G401 (cell line): ENCODE results near the gene EMC7. TPM values are rescaled to one million over a fixed set of nuclear protein-coding genes. Genes with fewer than 3 reads are reported as not detected.
"Not testable (repeated sequence)": the region's sequence is repeated elsewhere in the genome, so short reads cannot be mapped to it uniquely, and the experiment has no call there.

Experiments
- DNase-seq: peaks from one replicate; pipeline ENCODE4 v3.0.0-alpha.2; 2015; ENCODE audit warnings: low spot score
- in situ Hi-C: cut with HindIII; loops from 2 replicates; pipeline ENCODE4 v1.10.0; 2016; ENCODE audit warnings: low sequenced_read_pairs, mixed read lengths
- total RNA-seq: library from RNA; depleted of rRNA; stranded (reverse); fragments of >200 nt; shearing (Covaris generic); gene quantifications from 2 replicates; pipeline ENCODE4 v1.2.3, GENCODE V29; 2014

The EMC7 gene
- total RNA-seq, 1 experiment from 2014 or later: 52.4 TPM

DNA sequence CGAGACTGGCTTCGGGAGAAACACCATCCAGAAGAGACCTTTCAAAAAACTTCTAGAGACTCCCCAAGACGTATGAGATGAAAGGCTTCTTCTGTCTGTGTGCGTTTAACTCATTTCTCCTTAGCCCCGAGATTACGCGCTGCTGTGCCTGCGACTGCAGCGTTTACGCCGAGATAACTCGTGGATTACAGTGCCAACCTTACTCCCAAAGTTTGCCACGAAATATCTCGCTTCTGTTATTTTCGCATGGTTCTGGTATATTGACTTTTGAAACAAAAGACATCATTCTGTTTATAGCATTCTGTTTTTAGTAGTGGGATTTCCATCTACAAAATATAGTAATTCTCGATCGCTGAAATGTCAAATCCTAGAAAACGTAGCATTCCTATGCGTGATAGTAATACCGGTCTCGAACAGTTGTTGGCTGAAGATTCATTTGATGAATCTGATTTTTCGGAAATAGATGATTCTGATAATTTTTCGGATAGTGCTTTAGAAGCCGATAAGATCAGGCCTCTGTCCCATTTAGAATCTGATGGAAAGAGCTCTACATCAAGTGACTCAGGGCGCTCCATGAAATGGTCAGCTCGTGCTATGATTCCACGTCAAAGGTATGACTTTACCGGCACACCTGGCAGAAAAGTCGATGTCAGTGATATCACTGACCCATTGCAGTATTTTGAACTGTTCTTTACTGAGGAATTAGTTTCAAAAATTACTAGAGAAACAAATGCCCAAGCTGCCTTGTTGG, 688 bp upstream of the EMC7 start:
- in situ Hi-C loops: no loop called here
- DNase-seq: no peak

DNA sequence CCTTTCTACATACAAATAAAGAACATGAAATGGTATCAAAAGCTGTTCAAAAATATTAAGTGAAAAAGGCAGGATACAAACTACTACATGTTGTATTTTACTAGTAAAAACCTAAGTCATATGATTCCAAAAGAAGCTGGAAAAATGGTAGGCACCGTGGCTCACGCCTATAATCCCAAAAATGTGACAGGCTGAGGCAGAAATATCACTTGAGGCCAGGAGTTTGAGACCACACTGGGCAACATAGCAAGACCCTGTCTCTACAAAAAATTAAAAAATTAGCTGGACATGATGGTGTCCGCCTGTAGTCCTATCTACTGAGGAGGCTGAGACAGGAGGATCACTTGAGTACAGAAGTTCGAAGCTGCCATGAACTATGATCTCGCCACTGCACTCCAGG, 1.7 kb downstream of the EMC7 start:
- no peak for DNase-seq
- in situ Hi-C loops: no loop called here

DNA sequence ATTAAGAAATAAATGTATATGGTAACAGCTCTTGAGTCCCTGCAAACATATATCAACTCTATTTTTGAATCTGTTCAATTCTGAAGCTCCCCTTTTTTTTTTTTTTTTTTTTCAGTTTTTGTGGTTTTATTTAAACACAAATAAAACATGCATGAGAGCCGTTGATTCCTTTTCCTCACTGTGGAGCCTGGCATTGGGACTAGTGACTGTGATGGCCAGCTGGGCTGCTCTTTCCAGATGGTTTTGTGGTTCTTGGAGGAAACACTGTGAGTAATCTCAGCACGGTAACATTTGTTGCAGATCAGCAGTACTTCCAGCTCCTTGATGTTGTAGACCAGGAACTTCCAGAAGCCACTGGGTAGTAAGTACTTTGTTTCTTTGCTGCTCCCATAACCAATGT, 15.9 kb downstream of the EMC7 start:
- DNase-seq: peak; percentile 20
- in situ Hi-C loops: no loop called here

DNA sequence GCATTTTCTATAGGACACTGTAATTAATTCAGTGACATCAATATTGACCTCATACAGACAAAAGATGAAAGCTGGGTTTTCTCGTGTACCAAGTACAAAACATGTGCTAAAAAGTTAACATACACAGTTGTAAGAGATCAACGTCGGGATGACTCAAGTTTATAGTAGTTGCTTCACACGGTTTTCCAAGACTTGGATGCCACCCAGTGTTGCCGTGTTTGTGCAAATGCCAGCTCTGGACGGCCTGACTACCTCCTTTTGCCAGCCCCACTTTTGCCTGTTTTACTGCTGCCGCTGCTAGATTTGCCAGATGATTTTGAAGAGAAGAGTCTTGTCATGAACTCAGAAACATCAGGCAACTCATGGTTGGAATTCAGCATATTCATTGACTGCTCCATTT, 17.6 kb downstream of the EMC7 start:
- DNase-seq: peak; percentile 13
- in situ Hi-C loops: no loop called here

DNA sequence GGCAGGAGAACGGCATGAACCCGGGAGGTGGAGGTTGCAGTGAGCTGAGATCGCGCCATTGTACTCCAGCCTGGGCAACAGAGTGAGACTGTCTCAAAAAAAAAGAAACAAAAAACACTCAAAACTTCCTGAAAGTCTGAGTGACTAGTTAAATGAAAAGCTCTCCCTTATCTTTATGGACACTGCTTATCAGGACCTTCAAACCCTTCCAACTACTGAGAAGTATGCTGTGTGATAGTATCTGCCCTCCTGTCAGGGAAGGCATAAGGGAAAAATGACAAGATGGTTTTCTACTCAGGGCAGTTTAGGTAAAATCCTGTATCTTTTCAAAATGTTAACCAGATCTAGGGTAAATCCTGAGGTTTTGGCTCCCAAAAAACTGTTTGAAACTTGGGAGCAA, 21.8 kb downstream of the EMC7 start:
- in situ Hi-C loops: no loop called here
- no peak for DNase-seq

DNA sequence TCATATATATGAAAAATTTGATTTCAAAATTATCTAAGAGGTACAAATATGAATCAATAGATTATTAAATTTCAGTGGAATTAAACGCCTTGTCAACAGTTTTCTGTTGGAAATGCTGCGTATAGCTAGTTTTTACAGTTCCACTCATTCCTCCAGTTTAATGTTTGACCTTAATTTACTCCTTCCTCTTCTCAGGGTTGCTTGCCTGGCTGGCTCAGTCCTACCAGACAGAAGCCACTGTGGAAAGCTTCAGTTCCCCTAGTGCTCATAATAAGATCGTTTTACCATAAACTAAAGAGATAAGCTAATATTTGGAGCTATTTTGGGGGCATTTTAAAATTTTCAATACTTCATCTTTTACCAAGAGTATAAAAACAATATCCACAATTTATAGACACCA, 22.8 kb downstream of the EMC7 start:
- DNase-seq: no peak
- in situ Hi-C loops: no loop called here

DNA sequence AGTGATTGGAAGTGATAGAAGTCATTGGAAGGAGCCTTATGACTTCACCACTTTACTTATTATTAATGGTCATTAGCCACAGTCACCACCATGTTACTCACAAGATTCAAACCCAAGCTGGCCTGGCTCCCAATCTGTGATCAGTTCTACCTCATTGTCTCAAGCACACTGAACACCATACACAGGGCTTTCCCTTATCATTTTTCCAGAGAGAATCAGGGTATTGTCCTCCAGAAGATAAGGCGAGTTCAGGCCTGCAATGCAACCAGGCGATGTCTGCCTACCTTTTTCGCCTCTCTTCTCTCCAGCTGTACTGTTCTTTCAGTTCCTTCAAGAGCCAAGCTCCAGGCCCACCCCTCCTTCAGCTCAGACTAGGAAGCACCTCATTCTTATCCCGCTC, 24.9 kb downstream of the EMC7 start:
- in situ Hi-C loops: no loop called here
- DNase-seq: no peak

DNA sequence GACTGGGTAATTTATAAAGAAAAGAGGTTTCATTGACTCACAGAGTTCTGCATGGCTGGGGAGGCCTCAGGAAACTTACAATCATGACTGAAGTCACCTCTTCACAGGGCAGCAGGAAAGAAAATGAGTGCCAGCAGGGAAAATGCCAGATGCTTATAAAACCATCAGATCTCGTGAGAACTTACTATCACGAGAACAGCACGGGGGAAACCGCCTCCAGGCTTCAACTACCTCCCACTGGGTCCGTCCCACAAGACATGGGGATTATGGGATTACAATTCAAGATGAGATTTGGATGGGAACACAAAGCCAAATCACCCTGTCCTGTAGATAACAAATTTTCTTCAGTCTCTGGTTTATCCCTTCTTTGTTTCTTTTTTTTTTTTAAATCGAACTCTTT, 31.7 kb downstream of the EMC7 start:
- DNase-seq: no peak
- in situ Hi-C loops: no loop called here

DNA sequence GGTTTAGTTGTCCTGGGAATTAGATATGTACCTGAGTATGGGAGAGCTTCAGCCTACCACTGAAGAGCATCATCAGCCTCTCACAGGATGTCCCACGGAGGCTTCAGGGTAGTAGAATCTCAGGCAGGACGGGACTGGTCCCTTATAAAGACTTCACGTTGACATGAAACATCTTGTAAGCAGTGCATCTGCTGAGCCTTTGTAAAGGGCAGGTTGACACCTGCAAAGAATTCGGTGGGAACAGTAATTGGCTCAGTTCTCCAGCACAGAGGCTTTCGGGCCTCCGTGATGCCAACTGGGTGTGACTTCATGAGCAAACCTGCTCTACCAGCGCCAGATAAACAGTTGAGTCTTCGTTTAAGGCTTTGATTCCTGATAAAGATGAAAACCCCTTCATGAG, 35.7 kb downstream of the EMC7 start:
- in situ Hi-C loops: no loop called here
- DNase-seq: no peak

DNA sequence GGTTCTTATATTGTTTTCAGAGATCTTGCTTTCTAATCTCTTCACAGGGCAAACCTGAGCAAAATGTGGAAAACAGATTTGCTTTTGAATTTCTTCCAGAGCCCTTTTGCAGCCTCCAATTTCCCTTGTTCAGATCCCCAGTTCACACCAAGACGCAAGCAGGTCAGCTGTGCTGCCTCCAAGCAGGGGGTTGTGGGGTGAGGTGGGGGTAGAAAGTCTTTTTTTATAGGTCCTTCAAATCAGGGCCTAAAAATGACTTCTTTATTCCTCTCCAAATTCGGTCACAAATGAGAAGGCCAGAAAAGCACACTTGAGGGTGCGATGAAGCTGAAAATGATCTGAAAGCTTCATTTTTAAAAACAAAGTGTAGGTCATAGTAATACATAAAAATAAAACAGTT, 36.4 kb downstream of the EMC7 start:
- in situ Hi-C loops: no loop called here
- no peak for DNase-seq

DNA sequence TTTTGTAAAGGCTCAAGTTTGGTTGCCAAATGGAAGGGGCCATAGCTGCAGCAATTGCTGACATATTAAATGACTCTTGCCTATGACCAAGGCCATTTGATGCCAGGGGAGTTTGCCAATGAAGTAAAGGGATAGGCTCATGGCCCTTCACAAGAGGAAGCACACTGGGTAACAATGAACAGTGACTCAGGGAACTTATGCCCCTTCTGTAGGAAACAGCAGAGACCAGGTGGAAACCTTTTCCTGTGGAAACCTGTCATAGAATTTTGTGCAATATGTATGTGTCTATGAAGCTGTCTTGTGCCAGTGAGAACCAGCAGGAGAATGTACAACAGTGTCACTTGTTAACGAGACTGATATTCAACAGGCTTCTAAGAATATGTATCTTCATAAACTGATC, 37.2 kb downstream of the EMC7 start:
- no peak for DNase-seq
- in situ Hi-C loops: no loop called here

DNA sequence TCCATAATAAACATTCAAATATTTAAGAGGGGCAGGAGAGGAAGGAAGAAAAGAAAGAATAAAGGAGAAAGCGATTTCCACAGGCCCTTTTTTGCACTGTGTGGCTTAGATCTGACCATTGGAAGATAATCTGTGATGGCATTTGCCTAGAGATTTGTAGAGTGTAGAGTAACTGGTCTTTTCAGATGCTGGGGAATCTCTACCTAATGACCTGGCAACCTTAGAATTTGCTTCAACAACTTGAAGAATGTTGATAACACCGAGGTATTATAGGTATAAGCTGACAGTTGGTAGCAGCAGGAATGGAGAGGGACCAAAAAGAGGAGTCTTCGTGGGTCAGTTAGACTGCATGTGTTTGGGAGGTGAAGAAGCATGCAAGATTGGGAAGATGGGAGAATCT, 41.7 kb downstream of the EMC7 start:
- in situ Hi-C loops: no loop called here
- no peak for DNase-seq

DNA sequence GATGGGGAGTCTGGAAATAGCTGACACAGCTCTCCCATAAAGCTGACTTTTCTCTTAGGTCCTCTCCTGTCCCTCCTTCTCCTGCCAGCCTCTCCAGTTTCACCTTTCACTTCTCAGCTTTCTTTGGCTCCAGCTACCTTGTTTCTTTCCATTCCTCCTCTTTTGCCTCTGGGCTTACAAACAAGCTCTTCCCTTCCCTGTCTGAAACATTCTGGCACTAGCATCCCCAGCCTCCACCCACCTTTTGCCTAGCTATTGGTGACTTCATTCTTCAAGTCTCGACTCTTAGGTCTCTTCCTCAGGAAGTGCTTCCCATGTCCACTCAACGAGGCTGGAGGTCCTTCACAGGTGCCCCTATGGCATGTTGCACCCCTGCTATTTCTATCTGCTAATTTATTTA, 42.2 kb downstream of the EMC7 start:
- in situ Hi-C loops: no loop called here
- DNase-seq: no peak

DNA sequence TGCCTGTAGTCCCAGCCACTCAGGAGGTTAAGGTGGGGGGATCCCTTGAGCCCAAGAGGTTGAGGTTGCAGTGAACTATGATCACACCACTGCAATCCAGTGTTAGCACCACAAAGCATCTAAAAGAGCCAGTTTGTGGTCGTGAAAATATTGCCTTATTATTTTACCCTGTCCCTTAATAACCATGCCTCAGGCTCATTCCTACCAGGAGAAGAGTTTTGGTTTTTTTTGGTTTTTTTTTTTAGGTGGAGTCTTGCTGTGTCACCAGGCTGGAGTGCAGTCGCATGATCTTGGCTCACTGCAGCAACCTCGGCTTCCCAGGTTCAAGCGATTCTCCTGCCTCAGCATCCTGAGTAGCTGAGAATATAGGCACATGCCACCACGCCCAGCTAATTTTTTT, 44.8 kb downstream of the EMC7 start:
- in situ Hi-C loops: no loop called here
- no peak for DNase-seq

DNA sequence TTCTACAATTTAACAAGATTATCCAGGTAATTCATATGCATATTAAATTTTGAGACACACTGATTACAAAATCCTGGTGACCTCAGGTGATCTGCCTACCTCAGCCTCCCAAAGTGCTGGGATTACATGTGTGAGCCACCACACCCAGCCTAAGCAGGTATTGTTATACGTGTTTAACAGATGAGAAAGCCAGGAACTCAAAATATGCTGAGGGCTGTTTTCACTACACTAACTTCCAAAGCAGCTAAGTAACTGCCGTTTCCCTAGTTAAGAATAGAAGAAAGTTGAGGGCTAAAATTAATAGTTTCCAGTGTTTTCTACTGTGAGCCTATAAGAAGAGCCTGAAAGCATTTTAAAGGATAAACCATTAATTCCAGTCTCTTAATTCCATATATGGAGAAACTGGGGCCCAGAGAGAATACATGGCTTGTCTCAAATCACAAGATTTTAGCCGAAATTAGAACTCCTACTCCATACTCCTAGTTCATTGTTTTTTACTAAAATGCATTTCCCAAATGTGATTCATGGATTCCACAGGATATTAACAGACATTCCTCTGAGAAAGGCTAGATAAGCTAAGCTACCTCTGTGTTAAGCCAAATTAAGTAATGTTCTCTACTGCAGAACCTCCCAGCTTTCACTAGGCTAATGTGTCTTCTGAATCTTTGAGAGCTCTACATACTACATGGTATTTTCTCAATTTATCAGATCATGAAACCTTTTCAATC, 45.6 kb downstream of the EMC7 start:
- in situ Hi-C loops: no loop called here

DNA sequence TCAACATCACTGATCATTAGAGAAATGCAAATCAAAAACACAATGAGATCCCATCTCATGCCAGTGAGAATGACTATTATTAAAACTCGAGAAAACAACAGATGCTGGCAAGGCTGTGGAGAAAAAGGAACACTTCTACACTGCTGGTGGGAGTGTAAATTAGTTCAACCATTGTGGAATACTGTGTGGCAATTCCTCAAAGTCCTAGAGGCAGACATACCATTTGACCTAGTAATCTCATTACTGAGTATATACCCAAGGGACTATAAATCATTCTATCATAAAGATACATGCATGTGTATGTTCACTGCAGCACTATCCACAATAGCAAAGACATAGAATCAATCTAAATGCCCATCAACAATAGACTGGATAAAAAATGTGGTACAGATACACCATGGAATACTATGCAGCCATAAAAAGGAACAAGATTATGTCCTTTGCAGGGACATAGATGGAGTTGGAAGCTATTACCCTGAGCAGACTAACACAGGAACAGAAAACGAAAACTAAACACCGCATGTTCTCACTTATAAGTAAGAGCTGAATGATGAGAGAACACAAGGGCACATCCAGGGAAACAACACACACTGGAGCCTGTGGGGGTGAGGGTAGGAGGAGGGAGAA, 47.5 kb downstream of the EMC7 start:
- in situ Hi-C loops: no loop called here
- DNase-seq: no peak

More for the DNA sequence above, 45.6 kb downstream of the EMC7 start:
- peak; percentile 26 for DNase-seq

DNA sequence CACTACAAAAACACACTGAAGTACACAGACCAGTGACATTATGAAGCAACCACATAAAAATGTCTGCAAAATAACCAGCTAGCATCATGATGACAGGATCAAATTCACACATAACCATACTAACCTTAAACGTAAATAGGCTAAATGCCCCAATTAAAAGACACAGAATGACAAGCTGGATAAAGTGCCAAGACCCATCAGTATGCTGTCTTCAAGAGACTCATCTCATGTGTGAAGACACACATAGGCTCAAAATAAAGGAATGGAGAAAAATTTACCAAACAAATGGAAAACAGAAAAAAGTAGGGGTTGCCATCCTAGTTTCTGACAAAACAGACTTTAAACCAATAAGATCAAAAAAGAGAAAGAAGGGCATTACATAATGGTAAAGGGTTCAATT, 51.3 kb downstream of the EMC7 start:
- DNase-seq, in situ Hi-C loops: not testable (repeated sequence)

DNA sequence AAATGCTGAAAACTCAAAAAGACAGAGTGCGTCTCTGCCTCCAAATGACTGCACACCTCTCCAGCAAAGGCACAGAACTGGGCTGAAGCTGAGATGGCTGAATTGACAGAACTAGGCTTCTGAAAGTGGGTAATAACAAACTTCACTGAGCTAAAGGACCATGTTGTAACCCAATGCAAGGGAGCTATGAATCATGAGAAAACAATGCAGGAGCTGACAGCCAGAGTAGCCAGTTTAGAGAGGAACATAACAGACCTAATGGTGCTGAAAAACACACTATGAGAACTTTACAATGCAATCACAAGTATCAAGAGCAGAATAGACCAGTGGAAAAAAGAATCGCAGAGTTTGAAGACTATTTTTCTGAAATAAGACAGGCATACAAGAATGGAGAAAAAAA, 52.5 kb downstream of the EMC7 start:
- in situ Hi-C loops: no loop called here
- no peak for DNase-seq

DNA sequence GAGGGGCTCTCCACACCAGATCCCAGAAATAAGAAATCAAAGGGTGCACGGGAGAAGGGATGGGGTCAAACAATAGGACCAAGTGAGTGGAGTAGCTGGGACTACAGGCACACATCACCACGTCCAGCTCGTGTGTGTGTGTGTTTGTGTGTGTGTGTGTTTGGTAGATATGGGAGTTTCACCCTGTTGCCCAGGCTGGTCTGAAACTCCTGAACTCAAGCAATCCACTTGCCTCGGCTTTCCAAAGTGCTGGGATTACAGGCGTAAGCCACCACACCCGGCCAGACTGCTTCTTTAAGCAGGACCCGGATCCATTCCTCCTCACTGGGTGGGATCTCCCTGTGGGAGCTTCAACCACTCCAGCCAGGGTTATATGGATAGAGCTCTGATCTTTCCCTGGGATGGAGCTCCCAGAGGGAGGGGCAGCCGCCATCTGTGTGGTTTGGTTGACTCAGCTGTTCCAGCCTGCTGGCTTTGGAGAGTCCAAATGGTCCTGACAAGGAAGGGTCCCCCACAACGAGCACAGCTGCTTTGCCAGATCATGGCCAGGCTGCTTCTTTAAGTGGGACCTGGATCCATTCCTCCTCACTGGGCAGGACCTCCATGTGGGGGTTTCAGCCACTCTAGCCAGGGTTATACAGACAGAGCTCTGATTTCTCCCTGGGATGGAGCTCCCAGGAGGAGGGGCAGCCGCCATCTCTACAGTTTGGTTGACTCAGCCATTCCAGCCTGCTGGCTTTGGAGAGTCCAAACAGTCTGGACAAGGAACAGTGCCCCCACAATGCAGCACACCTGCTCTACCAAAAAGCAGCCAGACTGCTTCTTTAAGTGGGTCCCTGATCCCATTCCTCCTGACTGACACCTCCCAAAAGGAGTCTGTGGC, 53.5 kb downstream of the EMC7 start:
- in situ Hi-C loops: no loop called here
- DNase-seq: no peak
